ENCODE measurements around the gene HDAC7. TPM values are rescaled to one million over a fixed set of nuclear protein-coding genes. Genes with fewer than 3 reads are reported as not detected.

HDAC7 gene
- total and polyA plus RNA-seq, 8 donors, result 22.8 to 313 (median 46.8) TPM

GRCh38 chr12:47733142-47733541 lies 86.6 kb downstream of the HDAC7 start:
- WGBS, 5 donors, result 82 to 91% (median 85%) methylated on average over 2 to 4 of the region's 4 CpGs
- Histone ChIP-seq H3K4me1 (peaks cover 40 to 57% (median 52%) of the 10 kb centered on the region in 4 donors), H3K9me3 (no peaks in the 10 kb centered on the region), H3K4me3 (no peak overlapping the region), H3K27me3 (no peaks in the 10 kb centered on the region), H3K27ac (no peak overlapping the region), H3K36me3 (no peaks in the 10 kb centered on the region)
- no peak for TF ChIP-seq CTCF (IDR thresholded peaks at IDR 0.05)
- TF ChIP-seq EP300 (IDR thresholded peaks at IDR 0.05), result no peak
- no peak for TF ChIP-seq POLR2A (IDR thresholded peaks at IDR 0.05)
- no peak for TF ChIP-seq POLR2AphosphoS5 (IDR thresholded peaks at IDR 0.05)
- intact Hi-C loops (cut with DNase I; ENCODE audit: low total_unique reads), result no loop called here
- DNase-seq, result no peak

Other genes with a start within 250 kb of the HDAC7 start
- gene RPAP3, start 113.9 kb downstream of the HDAC7 start, total RNA-seq, result 10 to 100 TPM in 4 of 5 donors, 1 to 10 TPM in 1; 3.5 to 47.4 (median 17.3) TPM
- 10 to 100 TPM in 1 of 3 donors, 1 to 10 TPM in 2; 7.9 to 10.8 (median 8.5) TPM for gene RPAP3, start 113.9 kb downstream of the HDAC7 start, polyA plus RNA-seq
- gene ENDOU, start 94.4 kb downstream of the HDAC7 start, total RNA-seq, result 1 to 10 TPM in 1 of 5 donors, not detected in 4; 1.8 TPM
- 1 to 10 TPM in 1 of 3 donors, not detected in 2; 7.6 TPM for gene ENDOU, start 94.4 kb downstream of the HDAC7 start, polyA plus RNA-seq
- 100 to 1,000 TPM in 1 of 5 donors, 10 to 100 TPM in 4; 15.9 to 114 (median 25.0) TPM for gene RAPGEF3, start 61.0 kb downstream of the HDAC7 start, total RNA-seq
- gene RAPGEF3, start 61.0 kb downstream of the HDAC7 start, polyA plus RNA-seq, result 10 to 100 TPM; 21.2 to 33.1 (median 22.9) TPM
- gene SLC48A1, start 46.7 kb downstream of the HDAC7 start, total RNA-seq, result 10 to 100 TPM in 3 of 5 donors, 1 to 10 TPM in 2; 2.3 to 29.0 (median 18.1) TPM
- 10 to 100 TPM in 1 of 3 donors, 1 to 10 TPM in 2; 6.3 to 18.2 (median 9.4) TPM for gene SLC48A1, start 46.7 kb downstream of the HDAC7 start, polyA plus RNA-seq
- gene VDR, start 85.1 kb upstream of the HDAC7 start, total RNA-seq, result 10 to 100 TPM in 2 of 5 donors, 1 to 10 TPM in 3; 2.8 to 22.3 (median 8.8) TPM
- gene VDR, start 85.1 kb upstream of the HDAC7 start, polyA plus RNA-seq, result 1 to 10 TPM; 4.0 to 4.9 (median 4.5) TPM
- 100 to 1,000 TPM in 1 of 5 donors, 10 to 100 TPM in 4; 29.8 to 254 (median 79.0) TPM for gene TMEM106C, start 143.7 kb upstream of the HDAC7 start, total RNA-seq
- 10 to 100 TPM; 40.7 to 61.6 (median 51.5) TPM for gene TMEM106C, start 143.7 kb upstream of the HDAC7 start, polyA plus RNA-seq
- gene COL2A1, start 184.6 kb upstream of the HDAC7 start, total RNA-seq, result 10 to 100 TPM in 1 of 5 donors, 1 to 10 TPM in 2, not detected in 2; 2.2 to 14.5 (median 7.6) TPM
- gene COL2A1, start 184.6 kb upstream of the HDAC7 start, polyA plus RNA-seq, result 10 to 100 TPM in 1 of 3 donors, 1 to 10 TPM in 2; 4.0 to 13.7 (median 6.0) TPM